Skeletal muscle tissue (tissue), 4 donors: ENCODE measurements around the gene IGF1. TPM values are rescaled to one million over a fixed set of nuclear protein-coding genes. Genes with fewer than 3 reads are reported as not detected.

Experiments used
- H3K27ac ChIP-seq: one replicate; pipeline ENCODE4 v1.7.0; 2013; ENCODE audit warnings: mild to moderate bottlenecking, low read depth, low read length, inconsistent platforms
- H3K27me3 ChIP-seq, 3 donors: one replicate each; pipeline ENCODE4 v1.7.0; 2013; ENCODE audit warnings: low read length in 3 of 3; ENCODE audit not compliant: control insufficient read depth in 3 of 3, insufficient read depth in 3 of 3
- H3K36me3 ChIP-seq, 3 donors: one replicate each; pipeline ENCODE4 v1.7.0; 2013; ENCODE audit warnings: low read length in 3 of 3; ENCODE audit not compliant: control insufficient read depth in 3 of 3, insufficient read depth in 3 of 3
- H3K4me1 ChIP-seq, 3 donors: one replicate each; pipeline ENCODE4 v1.7.0; 2013; ENCODE audit warnings: low read length in 3 of 3, mild to moderate bottlenecking in 3 of 3; ENCODE audit not compliant: control insufficient read depth in 3 of 3, insufficient read depth in 3 of 3
- H3K4me3 ChIP-seq, 3 donors: one replicate each; pipeline ENCODE4 v1.7.0; 2013; ENCODE audit warnings: low read length in 3 of 3
- H3K9ac ChIP-seq, 3 donors: one replicate each; pipeline ENCODE4 v1.7.0; 2013; ENCODE audit warnings: low read length in 3 of 3, mild to moderate bottlenecking in 3 of 3, moderate library complexity in 2 of 3, low read depth in 1 of 3
- H3K9me3 ChIP-seq, 3 donors: one replicate each; pipeline ENCODE4 v1.7.0; 2013; ENCODE audit warnings: low read length in 3 of 3; ENCODE audit not compliant: control insufficient read depth in 3 of 3
- total RNA-seq: library from RNA; depleted of rRNA; stranded (reverse); fragments of >200 nt; gene quantifications from one replicate; pipeline ENCODE4 v1.2.3, GENCODE V29; 2014
- donor health status: Osteomylitis.

The IGF1 gene
- total RNA-seq, 1 donor from 2014 or later: 12.5 TPM

- H3K36me3 ChIP-seq: peaks cover 0 to 6% (median 0%) of the 10 kb centered on the region in 3 donors
- no peak overlapping the region for H3K27ac ChIP-seq
- no peaks in the 10 kb centered on the region for H3K4me1 ChIP-seq
- no peak overlapping the region for H3K4me3 ChIP-seq
- no peaks in the 10 kb centered on the region for H3K9me3 ChIP-seq
- no peak overlapping the region for H3K9ac ChIP-seq
- H3K27me3 ChIP-seq: no peaks in the 10 kb centered on the region
These were observed 12.0 kb downstream of the IGF1 start for GRCh38 chr12:102468261-102468915.

- Histone ChIP-seq H3K27me3 (no peaks in the 10 kb centered on the region), H3K9ac (no peak overlapping the region), H3K27ac (no peak overlapping the region), H3K4me3 (no peak overlapping the region), H3K9me3 (no peaks in the 10 kb centered on the region), H3K36me3 (peaks cover 0 to 6% (median 0%) of the 10 kb centered on the region in 3 donors), H3K4me1 (peaks cover 0 to 2% (median 0%) of the 10 kb centered on the region in 3 donors)
These were observed 14.4 kb downstream of the IGF1 start for GRCh38 chr12:102465762-102466560.

GRCh38 chr12:102463659-102464249, 16.6 kb downstream of the IGF1 start:
- H3K4me1 ChIP-seq: peaks cover 0 to 2% (median 0%) of the 10 kb centered on the region in 3 donors
- peak overlapping the region; percentile 39 for H3K27ac ChIP-seq
- H3K4me3 ChIP-seq: no peak overlapping the region
- H3K36me3 ChIP-seq: peaks cover 0 to 5% (median 0%) of the 10 kb centered on the region in 3 donors
- H3K9ac ChIP-seq: no peak overlapping the region
- H3K27me3 ChIP-seq: no peaks in the 10 kb centered on the region
- H3K9me3 ChIP-seq: no peaks in the 10 kb centered on the region

GRCh38 chr12:102462795-102463465, 17.4 kb downstream of the IGF1 start:
- Histone ChIP-seq H3K9me3 (no peaks in the 10 kb centered on the region), H3K4me3 (no peak overlapping the region), H3K36me3 (no peaks in the 10 kb centered on the region), H3K9ac (no peak overlapping the region), H3K27me3 (no peaks in the 10 kb centered on the region), H3K27ac (peak overlapping the region; percentile 39), H3K4me1 (peaks cover 0 to 2% (median 0%) of the 10 kb centered on the region in 3 donors)

GRCh38 chr12:102462386-102462785, 18.0 kb downstream of the IGF1 start:
- no peak overlapping the region for H3K9ac ChIP-seq
- H3K9me3 ChIP-seq: no peaks in the 10 kb centered on the region
- no peak overlapping the region for H3K4me3 ChIP-seq
- H3K36me3 ChIP-seq: no peaks in the 10 kb centered on the region
- no peak overlapping the region for H3K27ac ChIP-seq
- peaks cover 0 to 2% (median 0%) of the 10 kb centered on the region in 3 donors for H3K4me1 ChIP-seq
- H3K27me3 ChIP-seq: no peaks in the 10 kb centered on the region

GRCh38 chr12:102461501-102461900, 18.9 kb downstream of the IGF1 start:
- Histone ChIP-seq H3K4me3 (no peak overlapping the region), H3K9ac (no peak overlapping the region), H3K9me3 (no peaks in the 10 kb centered on the region), H3K27me3 (no peaks in the 10 kb centered on the region), H3K27ac (no peak overlapping the region), H3K36me3 (no peaks in the 10 kb centered on the region), H3K4me1 (peaks cover 3 to 5% (median 3%) of the 10 kb centered on the region in 3 donors)

GRCh38 chr12:102459314-102459713, 21.0 kb downstream of the IGF1 start:
- Histone ChIP-seq H3K4me3 (no peak overlapping the region), H3K9ac (no peak overlapping the region), H3K27ac (no peak overlapping the region), H3K27me3 (no peaks in the 10 kb centered on the region), H3K36me3 (no peaks in the 10 kb centered on the region), H3K9me3 (no peaks in the 10 kb centered on the region), H3K4me1 (peaks cover 6 to 7% (median 6%) of the 10 kb centered on the region in 3 donors)

- no peak overlapping the region for H3K9ac ChIP-seq
These were observed 25.3 kb downstream of the IGF1 start for GRCh38 chr12:102454808-102455760.

GRCh38 chr12:102454330-102454729, 26.0 kb downstream of the IGF1 start:
- Histone ChIP-seq H3K27ac (no peak overlapping the region), H3K4me3 (no peak overlapping the region), H3K9me3 (no peaks in the 10 kb centered on the region), H3K9ac (no peak overlapping the region), H3K36me3 (no peaks in the 10 kb centered on the region), H3K27me3 (no peaks in the 10 kb centered on the region), H3K4me1 (peaks cover 6 to 9% (median 7%) of the 10 kb centered on the region in 3 donors)

More at GRCh38 chr12:102454808-102455760, 25.3 kb downstream of the IGF1 start:
- Histone ChIP-seq H3K9me3 (no peaks in the 10 kb centered on the region), H3K36me3 (no peaks in the 10 kb centered on the region), H3K4me1 (peaks cover 6 to 9% (median 7%) of the 10 kb centered on the region in 3 donors), H3K27me3 (no peaks in the 10 kb centered on the region), H3K4me3 (no peak overlapping the region), H3K27ac (peak overlapping the region; percentile 18)
